CD14-positive monocyte (primary cell): Measurements from ENCODE around the gene OAF. TPM values are rescaled to one million over a fixed set of nuclear protein-coding genes. Genes with fewer than 3 reads are reported as not detected.

ENCODE experiments used
- DNase-seq, 3 donors: peaks; one replicate each; pipeline ENCODE4 v3.0.0-alpha.2; 2011 to 2022
- H2AFZ ChIP-seq: 2 replicates; pipeline ENCODE4 v1.6.0; 2012; ENCODE audit warnings: mild to moderate bottlenecking, low read depth, low read length, inconsistent platforms; ENCODE audit not compliant: insufficient read depth, poor library complexity, severe bottlenecking
- H3K27ac ChIP-seq, 2 donors: 1 replicate in 1 of 2; 2 replicates in 1 of 2; pipeline ENCODE4 v1.5.1; 2012 to 2013; ENCODE audit warnings: low read length in 2 of 2, control low read depth in 1 of 2, inconsistent platforms in 1 of 2, low read depth in 1 of 2, mild to moderate bottlenecking in 1 of 2
- H3K27me3 ChIP-seq, 2 donors: one replicate each; pipeline versions ENCODE4 v1.6.0 to v1.6.1; 2011 to 2013; ENCODE audit warnings: low read length in 2 of 2; ENCODE audit not compliant: control insufficient read depth in 2 of 2, insufficient read depth in 2 of 2
- H3K36me3 ChIP-seq, 2 donors: replicated peaks in 1 of 2; 1 replicate in 1 of 2; 2 replicates in 1 of 2; pipeline versions ENCODE4 v1.5.1 to v1.6.1; 2012 to 2013; ENCODE audit warnings: low read length in 2 of 2, control low read depth in 1 of 2, inconsistent platforms in 1 of 2, mild to moderate bottlenecking in 1 of 2; ENCODE audit not compliant: insufficient read depth in 2 of 2, control insufficient read depth in 1 of 2
- H3K4me1 ChIP-seq, 2 donors: 1 replicate in 1 of 2; 2 replicates in 1 of 2; pipeline versions ENCODE4 v1.5.1 to v1.6.1; 2012 to 2013; ENCODE audit warnings: low read length in 2 of 2, control low read depth in 1 of 2, inconsistent platforms in 1 of 2, mild to moderate bottlenecking in 1 of 2, moderate library complexity in 1 of 2; ENCODE audit not compliant: insufficient read depth in 2 of 2, control insufficient read depth in 1 of 2
- H3K4me2 ChIP-seq: replicated peaks from 2 replicates; pipeline ENCODE3; 2012; ENCODE audit warnings: low read length, moderate library complexity, mild to moderate bottlenecking; ENCODE audit not compliant: poor library complexity, severe bottlenecking; ENCODE audit errors: extremely low read depth
- H3K4me3 ChIP-seq, 3 experiments: fragments of 200-600 bp in 1 of 3; sonication (generic) in 1 of 3; replicated peaks in 1 of 3; 1 replicate in 2 of 3; 2 replicates in 1 of 3; pipeline ENCODE4 v1.5.1; 2011 to 2013; ENCODE audit warnings: low read length in 3 of 3, mild to moderate bottlenecking in 3 of 3, control low read depth in 2 of 3, low read depth in 2 of 3, inconsistent platforms in 1 of 3, moderate library complexity in 1 of 3
- H3K79me2 ChIP-seq: 2 replicates; pipeline ENCODE4 v1.6.0; 2012; ENCODE audit warnings: mild to moderate bottlenecking, control low read depth, inconsistent platforms, low read length, moderate library complexity; ENCODE audit not compliant: insufficient read depth
- H3K9ac ChIP-seq: 2 replicates; pipeline ENCODE4 v1.6.0; 2017; ENCODE audit warnings: low read length, mild to moderate bottlenecking; ENCODE audit not compliant: insufficient read depth, poor library complexity, severe bottlenecking
- H3K9me3 ChIP-seq, 2 donors: replicated peaks in 1 of 2; 1 replicate in 1 of 2; 2 replicates in 1 of 2; pipeline versions ENCODE4 v1.5.1 to v1.6.1; 2012 to 2013; ENCODE audit warnings: low read length in 2 of 2, control low read depth in 1 of 2; ENCODE audit not compliant: control insufficient read depth in 1 of 2, insufficient read depth in 1 of 2
- H4K20me1 ChIP-seq: 2 replicates; pipeline ENCODE4 v1.6.0; 2012; ENCODE audit warnings: mild to moderate bottlenecking, low read length, control low read depth, moderate library complexity; ENCODE audit not compliant: insufficient read depth
- H3K27ac Mint-ChIP-seq, 7 donors: one replicate each; pipeline ENCODE4 v1.8.0; 2020; ENCODE audit warnings: mild to moderate bottlenecking in 7 of 7, mixed read lengths in 7 of 7, moderate library complexity in 6 of 7, inconsistent platforms in 2 of 7
- H3K27me3 Mint-ChIP-seq, 3 donors: one replicate each; pipeline ENCODE4 v1.8.0; 2021 to 2022; ENCODE audit warnings: low read depth in 3 of 3, mild to moderate bottlenecking in 3 of 3, mixed read lengths in 3 of 3, moderate library complexity in 3 of 3, inconsistent platforms in 1 of 3
- H3K36me3 Mint-ChIP-seq, 2 donors: one replicate each; pipeline ENCODE4 v1.8.0; 2020; ENCODE audit warnings: mixed read lengths in 2 of 2, inconsistent platforms in 1 of 2, mild to moderate bottlenecking in 1 of 2
- H3K4me1 Mint-ChIP-seq: one replicate; pipeline ENCODE4 v1.8.0; 2020; ENCODE audit warnings: mild to moderate bottlenecking, mixed read lengths
- H3K4me3 Mint-ChIP-seq, 2 donors: one replicate each; pipeline ENCODE4 v1.8.0; 2020; ENCODE audit warnings: mild to moderate bottlenecking in 2 of 2, mixed read lengths in 2 of 2, moderate library complexity in 1 of 2
- H3K9me3 Mint-ChIP-seq, 7 donors: one replicate each; pipeline ENCODE4 v1.8.0; 2020 to 2022; ENCODE audit warnings: mixed read lengths in 7 of 7, mild to moderate bottlenecking in 6 of 7, moderate library complexity in 6 of 7, inconsistent platforms in 2 of 7
- WGBS: methylation state at CpG from one replicate; pipeline ENCODE4 v1.1.5; 2013; ENCODE audit warnings: missing lambda C conversion rate; ENCODE audit not compliant: insufficient coverage; 5-methylcytosine and 5-hydroxymethylcytosine counted together
- intact Hi-C, 2 donors: fragments of 100-400 bp; cut with micrococcal nuclease; formaldehyde crosslinking; loops; one replicate each; pipeline versions ENCODE4 v1.15.0 to v1.15.1; 2023
- polyA plus RNA-seq, 3 donors: library from polyadenylated mRNA; depleted of rRNA in 1 of 3; unstranded in 2 of 3; stranded (reverse) in 1 of 3; fragments of 300-500 nt in 2 of 3; fragments of >200 nt in 1 of 3; fragmentation: Illumina TruSeq in 2 of 3; gene quantifications; 1 replicate in 2 of 3; 2 replicates in 1 of 3; pipeline ENCODE4 v1.2.3, GENCODE V29; 2012 to 2021
- TF ChIP-seq, protein P1 (sequence below): fragments of 200-600 bp; IDR thresholded peaks from one replicate; pipeline ENCODE4 v1.8.0; 2022; ENCODE audit warnings: antibody characterized with exemption, mild to moderate bottlenecking

OAF gene
- polyA plus RNA-seq, 3 donors, result 31.5 to 57.2 (median 49.2) TPM

DNA sequence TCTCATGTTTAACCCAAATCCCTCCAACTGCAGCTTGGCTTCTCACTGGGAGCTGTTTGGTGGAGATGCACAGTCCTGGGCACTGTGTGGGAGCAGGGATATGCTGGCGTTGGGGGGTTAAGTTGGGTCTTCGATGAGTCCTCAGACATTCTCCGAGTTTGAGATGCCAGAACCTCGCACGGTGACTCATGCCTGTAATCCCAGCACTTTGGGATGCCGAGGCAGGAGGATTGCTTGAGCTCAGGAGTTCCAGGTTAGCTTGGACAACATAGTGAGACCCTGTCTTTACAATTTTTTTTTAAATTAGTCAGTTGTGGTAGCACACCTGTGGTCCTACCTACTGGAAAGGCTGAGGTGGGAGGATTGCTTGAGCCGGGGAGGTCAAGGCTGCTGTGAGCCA lies 49.8 kb downstream of the OAF start:
- TF ChIP-seq, protein P1, sequence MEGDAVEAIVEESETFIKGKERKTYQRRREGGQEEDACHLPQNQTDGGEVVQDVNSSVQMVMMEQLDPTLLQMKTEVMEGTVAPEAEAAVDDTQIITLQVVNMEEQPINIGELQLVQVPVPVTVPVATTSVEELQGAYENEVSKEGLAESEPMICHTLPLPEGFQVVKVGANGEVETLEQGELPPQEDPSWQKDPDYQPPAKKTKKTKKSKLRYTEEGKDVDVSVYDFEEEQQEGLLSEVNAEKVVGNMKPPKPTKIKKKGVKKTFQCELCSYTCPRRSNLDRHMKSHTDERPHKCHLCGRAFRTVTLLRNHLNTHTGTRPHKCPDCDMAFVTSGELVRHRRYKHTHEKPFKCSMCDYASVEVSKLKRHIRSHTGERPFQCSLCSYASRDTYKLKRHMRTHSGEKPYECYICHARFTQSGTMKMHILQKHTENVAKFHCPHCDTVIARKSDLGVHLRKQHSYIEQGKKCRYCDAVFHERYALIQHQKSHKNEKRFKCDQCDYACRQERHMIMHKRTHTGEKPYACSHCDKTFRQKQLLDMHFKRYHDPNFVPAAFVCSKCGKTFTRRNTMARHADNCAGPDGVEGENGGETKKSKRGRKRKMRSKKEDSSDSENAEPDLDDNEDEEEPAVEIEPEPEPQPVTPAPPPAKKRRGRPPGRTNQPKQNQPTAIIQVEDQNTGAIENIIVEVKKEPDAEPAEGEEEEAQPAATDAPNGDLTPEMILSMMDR, result no peak
- 94% methylated on average over 7 of the region's 7 CpGs for WGBS
- Histone ChIP-seq H3K27ac (no peak overlapping the region), H3K9ac (no peak overlapping the region), H3K4me2 (no peak overlapping the region), H3K36me3 (no peaks in the 10 kb centered on the region), H2AFZ (no peak overlapping the region), H3K79me2 (no peaks in the 10 kb centered on the region), H3K27me3 (peaks cover 5 to 27% of the 10 kb centered on the region in 2 donors), H4K20me1 (no peaks in the 10 kb centered on the region), H3K4me3 (no peak overlapping the region), H3K9me3 (peaks cover 0 to 2% of the 10 kb centered on the region in 2 donors), H3K4me1 (no peaks in the 10 kb centered on the region)
- Mint-ChIP-seq H3K36me3 (no peaks in the 10 kb centered on the region), H3K4me1 (no peaks in the 10 kb centered on the region), H3K4me3 (no peak overlapping the region), H3K27me3 (peaks cover 41 to 44% (median 44%) of the 10 kb centered on the region in 3 donors), H3K27ac (no peak overlapping the region), H3K9me3 (peaks cover 0 to 1% (median 0%) of the 10 kb centered on the region in 7 donors)
- intact Hi-C loops, result no loop called here
- DNase-seq, result no peak

DNA sequence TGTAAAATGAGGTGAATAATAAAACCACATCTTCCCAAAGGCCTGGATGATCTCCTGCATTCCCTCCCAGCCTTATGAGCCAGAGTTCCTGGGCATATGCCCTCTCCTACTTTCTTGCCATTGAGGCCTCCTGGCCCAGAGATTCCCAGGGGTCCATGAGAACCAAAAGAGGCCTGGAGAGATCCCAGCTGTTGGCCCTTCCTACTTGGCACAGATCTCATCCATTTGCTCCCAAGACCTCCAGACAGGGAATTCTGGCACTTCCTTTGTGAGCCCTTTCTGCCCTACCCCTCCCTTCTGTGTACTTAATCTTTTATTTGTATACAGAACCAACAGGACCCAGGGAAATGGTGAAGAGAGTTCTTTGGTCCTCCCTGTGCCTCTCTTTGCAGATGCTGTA lies 50.5 kb downstream of the OAF start:
- no peak for DNase-seq
- Histone ChIP-seq H3K4me2 (no peak overlapping the region), H3K27ac (no peak overlapping the region), H3K4me1 (no peaks in the 10 kb centered on the region), H3K9me3 (no peaks in the 10 kb centered on the region), H3K4me3 (no peak overlapping the region), H3K36me3 (no peaks in the 10 kb centered on the region), H4K20me1 (no peaks in the 10 kb centered on the region), H3K27me3 (peaks cover 0 to 20% of the 10 kb centered on the region in 2 donors), H2AFZ (no peak overlapping the region), H3K9ac (no peak overlapping the region), H3K79me2 (no peaks in the 10 kb centered on the region)
- no peaks in the 10 kb centered on the region for H3K36me3 Mint-ChIP-seq
- H3K27me3 Mint-ChIP-seq, result peaks cover 36 to 44% (median 38%) of the 10 kb centered on the region in 3 donors
- H3K4me1 Mint-ChIP-seq, result no peaks in the 10 kb centered on the region
- intact Hi-C loops, result no loop called here
- no peak overlapping the region for H3K27ac Mint-ChIP-seq
- no peak overlapping the region for H3K4me3 Mint-ChIP-seq
- TF ChIP-seq, protein P1, result no peak
- H3K9me3 Mint-ChIP-seq, result peaks cover 0 to 1% (median 0%) of the 10 kb centered on the region in 7 donors
